GM23248 (cell line): ENCODE measurements around the gene SEMA4A. TPM values are rescaled to one million over a fixed set of nuclear protein-coding genes. Genes with fewer than 3 reads are reported as not detected.
"Not testable (repeated sequence)": the region's sequence is repeated elsewhere in the genome, so short reads cannot be mapped to it uniquely, and the experiment has no call there.

Experiments used
- DNase-seq: peaks from one replicate; pipeline ENCODE4 v3.0.0-alpha.2; 2015
- H2AFZ ChIP-seq: fragments of 200-600 bp; sonication (generic); 2 replicates; pipeline ENCODE4 v1.6.1; 2016; ENCODE audit warnings: antibody characterized with exemption
- H3F3A ChIP-seq: fragments of 200-600 bp; sonication (generic); 2 replicates; pipeline ENCODE4 v1.6.1; 2016; ENCODE audit warnings: mild to moderate bottlenecking, antibody characterized with exemption, mixed run types; ENCODE audit not compliant: insufficient read depth
- H3K27ac ChIP-seq: fragments of 200-600 bp; sonication (generic); 2 replicates; pipeline ENCODE4 v1.5.1; 2016; ENCODE audit warnings: mild to moderate bottlenecking
- H3K27me3 ChIP-seq: fragments of 200-600 bp; sonication (generic); replicated peaks from 2 replicates; pipeline ENCODE4 v1.6.1; 2016; ENCODE audit warnings: mild to moderate bottlenecking; ENCODE audit not compliant: insufficient read depth
- H3K36me3 ChIP-seq: fragments of 200-600 bp; sonication (generic); 2 replicates; pipeline ENCODE4 v1.6.1; 2016; ENCODE audit warnings: low read depth, mild to moderate bottlenecking
- H3K4me1 ChIP-seq: fragments of 200-600 bp; sonication (generic); 2 replicates; pipeline ENCODE4 v1.6.1; 2016; ENCODE audit warnings: mild to moderate bottlenecking; ENCODE audit not compliant: insufficient read depth
- H3K4me2 ChIP-seq: fragments of 200-600 bp; sonication (generic); one replicate; pipeline ENCODE4 v1.6.1; 2016; ENCODE audit warnings: mild to moderate bottlenecking; ENCODE audit not compliant: unreplicated experiment
- H3K4me3 ChIP-seq: fragments of 200-600 bp; sonication (generic); 2 replicates; pipeline ENCODE4 v1.5.1; 2016; ENCODE audit warnings: mild to moderate bottlenecking
- H3K79me2 ChIP-seq: fragments of 200-600 bp; sonication (generic); 2 replicates; pipeline ENCODE4 v1.6.1; 2016; ENCODE audit warnings: mild to moderate bottlenecking; ENCODE audit not compliant: insufficient read depth
- H3K9ac ChIP-seq: fragments of 200-600 bp; sonication (generic); 2 replicates; pipeline ENCODE4 v1.6.1; 2016; ENCODE audit warnings: mild to moderate bottlenecking
- H3K9me2 ChIP-seq: fragments of 200-600 bp; sonication (generic); 2 replicates; pipeline ENCODE4 v1.6.1; 2016; ENCODE audit warnings: mixed run types, mild to moderate bottlenecking, moderate library complexity; ENCODE audit not compliant: insufficient read depth
- H3K9me3 ChIP-seq: fragments of 200-600 bp; sonication (generic); one replicate; pipeline ENCODE4 v1.6.1; 2017; ENCODE audit warnings: low read depth
- H4K20me1 ChIP-seq: fragments of 200-600 bp; sonication (generic); 2 replicates; pipeline ENCODE4 v1.6.0; 2016; ENCODE audit not compliant: insufficient read depth
- EZH2 ChIP-seq: fragments of 200-600 bp; sonication (generic); IDR thresholded peaks from 2 replicates; pipeline ENCODE4 v1.6.1; 2018; ENCODE audit warnings: antibody characterized with exemption, mild to moderate bottlenecking; ENCODE audit not compliant: insufficient read depth, poor library complexity, severe bottlenecking
- EZH2phosphoT487 ChIP-seq: fragments of 200-600 bp; sonication (generic); IDR thresholded peaks from 2 replicates; pipeline ENCODE4 v1.6.1; 2018; ENCODE audit warnings: antibody characterized with exemption, moderate library complexity, mild to moderate bottlenecking, low read depth; ENCODE audit not compliant: insufficient read depth
- WGBS, 2 experiments: methylation state at CpG; one replicate each; pipeline ENCODE4 v1.1.6; 2015 to 2017; ENCODE audit warnings: low lambda C conversion rate in 2 of 2, low coverage in 1 of 2; ENCODE audit errors: missing lambda C conversion rate in 2 of 2; 5-methylcytosine and 5-hydroxymethylcytosine counted together
- in situ Hi-C: fragments of 300-500 bp; cut with MboI; formaldehyde crosslinking; loops from 2 replicates; pipeline ENCODE4 v1.15.0; 2020
- polyA plus RNA-seq: library from polyadenylated mRNA; unstranded; fragments of >200 nt; fragmentation: Nextera tagmentation; extraction: Ambion mirVana; gene quantifications from 2 replicates; pipeline ENCODE4 v1.2.1, GENCODE V29; 2016
- total RNA-seq: library from RNA; depleted of rRNA; stranded (reverse); fragments of >200 nt; shearing (Covaris generic); gene quantifications from 2 replicates; pipeline ENCODE4 v1.2.3, GENCODE V29; 2014

The SEMA4A gene
- total and polyA plus RNA-seq, 2 experiments from 2014 or later: 0.35 to 1.1 TPM

GRCh38 chr1:156118177-156118868, 35.1 kb upstream of the SEMA4A start:
- Histone ChIP-seq H3K9ac (peak overlapping the region; percentile 100), H3K9me3 (no peaks in the 10 kb centered on the region), H3K4me1 (peaks cover 47% of the 10 kb centered on the region), H3K36me3 (peaks cover 14% of the 10 kb centered on the region; the same call in 1 of the 2 replicates), H3K4me2 (peak overlapping the region; percentile 98), H3K9me2 (no peaks in the 10 kb centered on the region), H3F3A (peaks cover 74% of the 10 kb centered on the region), H4K20me1 (peaks cover 9% of the 10 kb centered on the region; the same call in 1 of the 2 replicates), H3K27ac (peak overlapping the region; percentile 100), H3K79me2 (peaks cover 93% of the 10 kb centered on the region), H3K27me3 (no peaks in the 10 kb centered on the region), H3K4me3 (peak overlapping the region; percentile 100), H2AFZ (no peak overlapping the region)
- WGBS, 2 experiments: 1 to 2% methylated on average over 8 of the region's 8 CpGs
- TF ChIP-seq EZH2phosphoT487 (no peak), EZH2 (no peak)
- peak; percentile 79 for DNase-seq
- in situ Hi-C loops: no loop called here

DNA sequence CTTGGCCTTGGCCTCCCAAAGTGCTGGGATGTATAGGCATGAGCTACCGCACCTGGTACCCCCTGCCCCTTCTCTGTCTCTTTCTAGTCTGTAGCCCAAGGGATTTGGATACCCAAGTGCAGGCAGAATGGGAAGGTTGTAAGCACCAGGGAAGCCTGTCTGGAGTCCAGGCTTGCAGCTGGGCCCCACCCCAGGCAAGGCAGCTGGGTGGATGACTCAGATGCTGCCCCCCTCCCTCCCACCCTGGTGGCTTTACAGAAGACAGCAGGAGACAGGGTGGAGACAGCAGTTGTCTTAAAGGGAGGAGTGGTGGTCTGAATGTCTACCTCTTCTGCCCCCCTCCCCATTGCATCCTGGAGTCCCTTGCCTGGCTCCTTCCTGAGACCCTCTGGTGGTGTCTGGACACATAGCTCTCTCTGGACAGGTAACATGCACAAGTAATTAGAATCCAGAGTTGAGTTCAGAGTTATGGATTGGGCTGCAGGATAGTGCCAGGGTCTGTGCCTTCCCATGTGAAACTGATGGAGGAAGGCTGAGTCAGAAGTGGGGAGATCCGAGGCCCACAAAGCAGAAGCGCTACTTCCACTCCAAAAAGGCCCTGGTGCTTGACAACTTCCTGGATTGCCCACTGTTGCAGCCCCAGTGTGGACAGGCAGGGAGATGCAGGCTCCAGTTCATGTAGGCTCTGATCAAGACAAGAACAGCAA, 33.7 kb upstream of the SEMA4A start:
- Histone ChIP-seq H2AFZ (no peak overlapping the region), H3K9ac (peak overlapping the region; percentile 100), H3K9me3 (no peaks in the 10 kb centered on the region), H3K9me2 (no peaks in the 10 kb centered on the region), H3K36me3 (peaks cover 14% of the 10 kb centered on the region; the same call in 1 of the 2 replicates), H3K27ac (peak overlapping the region; percentile 100), H3K4me1 (peaks cover 54% of the 10 kb centered on the region), H3F3A (peaks cover 81% of the 10 kb centered on the region), H3K4me3 (peak overlapping the region; percentile 100), H4K20me1 (peaks cover 9% of the 10 kb centered on the region; the same call in 1 of the 2 replicates), H3K79me2 (peaks cover 100% of the 10 kb centered on the region), H3K27me3 (no peaks in the 10 kb centered on the region), H3K4me2 (peak overlapping the region; percentile 98)
- in situ Hi-C loops: no loop called here
- TF ChIP-seq EZH2 (no peak), EZH2phosphoT487 (no peak)
- DNase-seq: peak; percentile 91
- 3 to 4% methylated on average over 3 of the region's 3 CpGs for WGBS, 2 experiments

DNA sequence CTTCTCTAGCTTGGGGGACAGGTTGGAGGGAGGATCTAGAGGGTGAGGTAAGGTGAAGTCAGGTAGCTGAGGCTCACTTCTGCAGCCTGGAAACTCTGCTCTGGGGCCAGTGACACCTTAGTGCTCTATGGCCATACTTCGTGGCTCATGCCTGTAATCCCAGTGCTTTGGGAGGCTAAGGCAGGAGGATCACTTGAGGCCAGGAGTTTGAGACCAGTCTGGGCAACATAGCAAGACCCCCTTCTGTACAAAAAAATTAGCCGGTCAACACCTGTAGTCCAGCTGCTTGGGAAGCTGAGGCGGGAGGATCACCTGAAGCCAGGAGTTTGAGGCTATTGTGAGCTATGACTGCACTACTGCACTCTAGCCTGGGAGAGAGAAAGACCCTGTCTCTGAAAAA, 33.1 kb upstream of the SEMA4A start:
- H3K79me2 ChIP-seq: peaks cover 100% of the 10 kb centered on the region
- in situ Hi-C loops: no loop called here
- no peaks in the 10 kb centered on the region for H3K27me3 ChIP-seq
- H3K4me3 ChIP-seq: peak overlapping the region; percentile 100
- DNase-seq: peak; percentile 17
- TF ChIP-seq EZH2: no peak
- H3K4me2 ChIP-seq: peak overlapping the region; percentile 98
- H3F3A ChIP-seq: peaks cover 83% of the 10 kb centered on the region
- H3K36me3 ChIP-seq: peaks cover 10% of the 10 kb centered on the region; the same call in 1 of the 2 replicates
- peaks cover 61% of the 10 kb centered on the region for H3K4me1 ChIP-seq
- peak overlapping the region; percentile 100 for H3K9ac ChIP-seq
- no peaks in the 10 kb centered on the region for H3K9me3 ChIP-seq
- peak overlapping the region; percentile 100 for H3K27ac ChIP-seq
- H4K20me1 ChIP-seq: peaks cover 9% of the 10 kb centered on the region; the same call in 1 of the 2 replicates
- no peak overlapping the region for H2AFZ ChIP-seq
- H3K9me2 ChIP-seq: no peaks in the 10 kb centered on the region
- WGBS, 2 experiments: 49 to 52% methylated on average over 3 of the region's 3 CpGs

DNA sequence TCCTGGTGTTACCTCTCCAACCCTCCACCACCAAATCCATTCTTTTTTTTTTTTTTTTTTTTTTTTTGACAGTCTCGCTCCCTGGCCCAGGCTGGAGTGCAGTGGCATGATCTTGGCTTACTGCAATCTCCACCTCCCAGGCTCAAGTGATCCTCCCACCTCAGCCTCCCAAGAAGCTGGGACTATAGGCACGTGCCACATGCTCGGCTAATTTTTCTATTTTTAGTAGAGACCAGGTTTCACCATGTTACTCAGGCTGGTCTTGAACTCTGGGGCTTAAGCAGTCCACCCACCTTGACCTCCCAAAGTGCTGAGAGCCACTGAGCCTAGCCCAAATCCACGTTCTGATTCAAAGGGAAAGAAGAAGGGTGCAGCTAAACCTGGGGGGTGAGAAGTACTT, 32.4 kb upstream of the SEMA4A start:
- H3K9me2 ChIP-seq, H2AFZ ChIP-seq, in situ Hi-C loops, H4K20me1 ChIP-seq, H3K27me3 ChIP-seq, H3K36me3 ChIP-seq, H3K9me3 ChIP-seq: not testable (repeated sequence)
- DNase-seq: peak; percentile 33
- Histone ChIP-seq H3K4me2 (peak overlapping the region; percentile 98), H3K9ac (peak overlapping the region; percentile 100), H3K4me3 (peak overlapping the region; percentile 100), H3K4me1 (peaks cover 65% of the 10 kb centered on the region), H3F3A (peaks cover 80% of the 10 kb centered on the region), H3K27ac (peak overlapping the region; percentile 100), H3K79me2 (peaks cover 97% of the 10 kb centered on the region)
- WGBS, 2 experiments: 0 to 9% methylated on average over 3 to 4 of the region's 4 CpGs
